Measurements from ENCODE around the gene POLQ. TPM values are rescaled to one million over a fixed set of nuclear protein-coding genes. Genes with fewer than 3 reads are reported as not detected.

POLQ gene
- total and polyA plus RNA-seq, 7 donors = 0.01 to 0.90 (median 0.17) TPM

GRCh38 chr3:121430664-121431215, 115.0 kb downstream of the POLQ start:
- no peaks in the 10 kb centered on the region for H3K27me3 ChIP-seq (ENCODE audit: insufficient read depth in 3 of 3, low read length in 2 of 3)
- H3K9me3 ChIP-seq = no peaks in the 10 kb centered on the region
- no peaks in the 10 kb centered on the region for H3K36me3 ChIP-seq (ENCODE audit: insufficient read depth in 1 of 2, low read depth in 1 of 2)
- H3K4me1 ChIP-seq = no peaks in the 10 kb centered on the region
- intact Hi-C loops (cut with DNase I) = no loop called here
- H3K27ac ChIP-seq = no peak overlapping the region
- DNase-seq = no peak
- no peak for ATAC-seq
- TF ChIP-seq CTCF (IDR thresholded peaks at IDR 0.05) = no peak
- H3K4me3 ChIP-seq = no peak overlapping the region

- ATAC-seq = no peak
- Histone ChIP-seq H3K27me3 (ENCODE audit: insufficient read depth in 3 of 3, low read length in 2 of 3) (no peaks in the 10 kb centered on the region), H3K4me1 (no peaks in the 10 kb centered on the region), H3K36me3 (ENCODE audit: insufficient read depth in 1 of 2, low read depth in 1 of 2) (no peaks in the 10 kb centered on the region), H3K27ac (no peak overlapping the region), H3K4me3 (no peak overlapping the region), H3K9me3 (no peaks in the 10 kb centered on the region)
- no peak for DNase-seq
- intact Hi-C loops (cut with DNase I) = no loop called here
- no peak for TF ChIP-seq CTCF (IDR thresholded peaks at IDR 0.05)
These were observed 121.2 kb downstream of the POLQ start for GRCh38 chr3:121424549-121424948.

GRCh38 chr3:121418182-121418581, 127.6 kb downstream of the POLQ start:
- WGBS, 3 donors = 92% methylated on average over 6 of the region's 6 CpGs
- Histone ChIP-seq H3K4me1 (no peaks in the 10 kb centered on the region), H3K9me3 (no peaks in the 10 kb centered on the region), H3K36me3 (ENCODE audit: insufficient read depth in 1 of 2, low read depth in 1 of 2) (no peaks in the 10 kb centered on the region), H3K27me3 (ENCODE audit: insufficient read depth in 3 of 3, low read length in 2 of 3) (no peaks in the 10 kb centered on the region), H3K27ac (no peak overlapping the region), H3K4me3 (no peak overlapping the region)
- intact Hi-C loops (cut with DNase I) = no loop called here
- DNase-seq (no peak), ATAC-seq (no peak)
- TF ChIP-seq CTCF (IDR thresholded peaks at IDR 0.05) = no peak

GRCh38 chr3:121414924-121415323, 130.9 kb downstream of the POLQ start:
- H3K27me3 ChIP-seq (ENCODE audit: insufficient read depth in 3 of 3, low read length in 2 of 3) = no peaks in the 10 kb centered on the region
- no peak overlapping the region for H3K27ac ChIP-seq
- H3K36me3 ChIP-seq (ENCODE audit: insufficient read depth in 1 of 2, low read depth in 1 of 2) = no peaks in the 10 kb centered on the region
- ATAC-seq (no peak), DNase-seq (no peak)
- no peak overlapping the region for H3K4me3 ChIP-seq
- intact Hi-C loops (cut with DNase I) = no loop called here
- H3K9me3 ChIP-seq = no peaks in the 10 kb centered on the region
- no peaks in the 10 kb centered on the region for H3K4me1 ChIP-seq
- WGBS, 3 donors = 76 to 88% (median 79%) methylated on average over 2 of the region's 2 CpGs
- no peak for TF ChIP-seq CTCF (IDR thresholded peaks at IDR 0.05)

- Histone ChIP-seq H3K4me1 (no peaks in the 10 kb centered on the region), H3K4me3 (no peak overlapping the region), H3K27me3 (ENCODE audit: insufficient read depth in 3 of 3, low read length in 2 of 3) (no peaks in the 10 kb centered on the region), H3K9me3 (no peaks in the 10 kb centered on the region), H3K36me3 (ENCODE audit: insufficient read depth in 1 of 2, low read depth in 1 of 2) (no peaks in the 10 kb centered on the region), H3K27ac (no peak overlapping the region)
- no peak for DNase-seq
- ATAC-seq = no peak
- intact Hi-C loops (cut with DNase I) = no loop called here
- TF ChIP-seq CTCF (IDR thresholded peaks at IDR 0.05) = no peak
- 85 to 93% (median 92%) methylated on average over 1 of the region's 1 CpG for WGBS, 3 donors
These were observed 134.3 kb downstream of the POLQ start for GRCh38 chr3:121411523-121411922.
